CD4-positive, alpha-beta T cell treated with Interleukin-4 for 4 hours (primary cell): ENCODE data around the gene PDCD4.

ENCODE experiments used
- DNase-seq: peaks from one replicate; pipeline ENCODE4 v3.0.0-alpha.2; 2020

PDCD4 gene

GRCh38 chr10:110843031-110843430 is 28.7 kb upstream of the PDCD4 start:
- DNase-seq: peak; percentile 68

DNA sequence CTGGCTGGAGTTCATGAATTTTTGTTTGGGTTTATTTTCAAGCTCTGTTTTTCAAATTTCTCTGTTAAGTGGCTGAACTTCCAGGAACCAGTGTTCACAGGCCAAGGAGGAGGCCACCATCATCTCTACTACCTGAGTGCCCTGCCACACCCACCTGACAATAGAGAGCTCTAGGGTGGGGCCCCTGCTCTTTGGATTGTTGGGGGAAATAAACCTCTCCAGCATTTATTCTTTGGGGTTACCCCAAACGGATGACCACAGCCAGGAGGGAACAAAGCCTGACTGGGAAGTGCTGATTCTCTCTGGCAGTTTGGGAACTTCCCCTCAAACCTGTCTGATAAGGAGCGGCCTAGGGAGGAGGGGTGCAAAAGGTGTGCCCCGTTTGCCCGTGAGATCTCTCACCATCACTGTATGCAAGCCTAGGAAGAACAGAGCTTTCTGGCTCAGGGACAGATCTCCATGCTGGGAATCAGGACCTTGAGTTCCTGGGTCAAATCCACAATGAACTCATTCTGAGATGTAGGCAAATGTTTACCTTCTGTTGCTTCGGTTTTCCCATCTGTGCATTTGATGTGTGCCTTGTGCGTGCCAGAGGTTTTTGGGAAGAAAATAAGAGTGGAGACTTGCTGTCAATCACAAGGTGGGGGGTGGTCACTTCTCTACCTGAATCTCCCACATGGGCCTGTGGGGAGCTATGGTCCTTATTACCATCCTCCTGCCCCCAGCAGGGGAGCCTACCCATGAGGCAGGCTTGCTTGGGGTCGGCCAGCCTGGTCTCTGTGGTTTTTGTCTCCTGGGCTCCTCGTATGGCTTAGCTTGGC is 27.7 kb upstream of the PDCD4 start:
- no peak for DNase-seq

- DNase-seq: no peak
These were observed 27.2 kb upstream of the PDCD4 start for GRCh38 chr10:110844617-110844881.

DNA sequence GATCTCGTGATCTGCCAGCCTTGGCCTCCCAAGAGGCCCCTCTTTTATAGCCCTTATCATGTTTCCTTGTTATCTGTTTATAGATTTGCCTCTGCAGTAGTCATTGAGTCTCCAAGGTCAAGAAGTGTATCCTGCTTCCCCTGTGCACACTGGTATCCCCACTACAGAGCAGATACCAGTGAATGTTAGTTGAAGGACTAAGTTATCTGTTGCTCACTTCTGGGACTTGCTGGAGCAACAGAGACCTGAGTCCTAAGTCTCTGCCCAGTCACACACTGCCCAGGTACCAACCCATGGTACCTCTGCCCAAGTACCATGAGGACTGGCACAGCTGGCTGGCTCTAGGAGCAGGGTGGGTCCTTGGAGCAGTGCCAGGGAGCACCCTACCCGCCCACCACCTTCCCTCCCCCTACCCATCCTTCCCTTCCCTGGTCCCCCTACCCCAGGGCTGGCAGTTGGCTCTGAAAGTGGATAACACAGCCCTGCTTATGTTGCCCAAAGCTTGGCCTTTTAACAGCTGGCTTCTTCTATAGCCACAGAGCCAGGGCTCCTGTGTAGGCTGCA is 26.5 kb upstream of the PDCD4 start:
- no peak for DNase-seq

GRCh38 chr10:110845756-110846620 is 25.7 kb upstream of the PDCD4 start:
- DNase-seq: no peak

DNA sequence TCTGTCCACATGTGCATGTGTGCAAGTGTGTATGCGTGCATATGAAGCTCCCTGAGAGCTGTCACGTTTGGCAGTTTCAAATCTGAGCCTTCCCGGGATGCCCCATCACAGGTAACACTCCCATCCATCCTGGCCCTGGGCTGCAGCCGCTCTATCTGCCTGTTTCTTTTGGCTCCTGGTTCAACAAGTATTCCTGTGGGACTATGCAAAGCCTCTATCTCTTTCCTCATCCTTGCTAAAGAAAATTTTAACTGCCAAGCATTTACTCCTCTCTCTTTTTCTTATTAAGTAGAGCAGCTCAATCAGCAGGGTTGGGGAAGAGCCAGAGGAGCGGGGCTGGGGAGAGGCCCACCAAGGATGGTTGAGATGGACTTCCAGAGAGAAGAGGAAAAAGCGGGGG is 24.4 kb upstream of the PDCD4 start:
- DNase-seq: no peak

DNA sequence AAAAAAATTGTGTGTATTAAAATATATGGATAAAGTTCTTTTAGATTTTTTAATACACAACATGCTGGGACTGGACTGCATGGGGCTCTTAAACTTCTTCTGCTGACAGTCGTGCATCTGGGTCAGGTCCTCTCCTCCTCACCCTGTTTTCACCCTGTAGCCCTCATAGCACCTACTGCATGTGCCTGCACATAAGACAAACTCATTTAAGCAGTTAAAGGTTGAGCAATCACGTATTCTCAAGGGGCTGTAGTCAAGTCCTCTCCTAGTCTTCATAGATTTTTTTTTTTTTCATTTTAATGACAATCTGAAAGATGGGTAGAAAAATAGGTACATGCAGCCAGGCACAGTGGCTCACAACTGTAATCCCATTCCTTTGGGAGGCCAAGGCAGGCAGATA is 23.6 kb upstream of the PDCD4 start:
- no peak for DNase-seq

DNA sequence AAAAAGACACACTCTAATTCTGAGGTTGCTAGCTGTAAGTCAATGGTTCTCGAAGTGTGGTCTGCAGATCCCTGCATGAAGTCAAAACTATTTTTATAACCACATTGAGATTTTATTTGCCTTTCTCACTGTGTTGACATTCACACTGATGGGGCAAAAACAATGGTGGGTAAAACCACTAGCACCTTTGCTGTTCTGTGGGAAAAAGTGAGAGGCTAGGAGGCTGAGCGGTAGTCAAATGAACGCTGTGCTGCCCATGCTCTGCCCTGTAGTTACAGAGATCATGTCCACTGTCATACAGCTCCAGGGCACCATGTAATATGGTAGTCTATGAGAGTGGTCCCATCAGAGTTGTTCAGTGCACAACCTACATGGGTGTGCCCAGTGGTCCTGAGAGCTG is 21.6 kb upstream of the PDCD4 start:
- peak; percentile 62 for DNase-seq

- DNase-seq: no peak
These were observed 20.6 kb upstream of the PDCD4 start for GRCh38 chr10:110851020-110851612.

DNA sequence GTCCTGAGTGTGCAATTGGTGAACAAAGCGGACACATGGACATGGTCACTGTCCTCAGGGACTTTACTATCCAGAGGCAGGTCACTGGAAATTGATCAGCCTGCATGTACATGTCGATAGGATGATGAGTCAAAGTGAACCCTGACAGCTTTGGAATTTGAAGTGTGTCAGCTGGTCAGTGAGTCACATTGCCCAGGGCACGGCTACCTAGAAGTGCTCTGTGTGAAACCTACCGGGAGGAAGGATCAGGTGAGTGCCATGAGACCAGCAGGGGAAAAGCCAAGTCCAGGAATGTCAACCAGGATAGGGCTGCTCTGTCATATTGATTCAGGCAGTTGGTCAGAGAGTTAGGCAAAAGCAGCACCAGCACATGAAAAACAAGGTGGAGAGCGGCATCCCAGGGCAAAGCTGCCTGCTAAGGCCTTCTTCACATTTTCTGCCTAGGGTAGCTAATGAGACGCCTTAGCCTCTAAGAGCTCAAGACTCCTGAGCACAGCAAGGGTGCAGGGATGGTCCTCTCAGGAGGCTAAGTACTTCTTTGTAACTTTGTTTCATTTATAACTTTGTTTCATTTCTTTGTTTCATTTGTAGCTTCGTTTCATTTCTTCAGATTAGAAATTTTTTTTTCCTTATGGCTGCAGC is 19.4 kb upstream of the PDCD4 start:
- peak; percentile 34 for DNase-seq

DNA sequence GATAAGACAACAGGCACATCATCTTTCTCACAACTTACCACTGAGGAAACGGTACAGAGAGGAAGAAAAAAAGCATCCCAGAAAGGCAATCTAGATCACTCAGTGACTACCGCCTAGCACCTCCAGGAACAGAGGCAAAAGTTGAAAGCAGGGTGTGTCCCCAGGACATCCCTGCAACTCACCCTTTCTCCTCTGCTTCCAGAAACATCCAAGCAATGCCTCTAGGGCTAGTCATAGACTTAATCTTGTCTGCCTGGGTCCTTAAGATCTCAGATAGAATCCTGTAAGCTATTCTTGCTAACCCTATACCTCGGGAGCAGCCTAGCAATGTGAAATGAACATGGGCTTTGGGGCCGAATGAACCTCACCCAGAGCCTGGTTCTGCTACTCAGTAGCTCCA is 18.8 kb upstream of the PDCD4 start:
- DNase-seq: no peak

- DNase-seq: no peak
These were observed 17.7 kb upstream of the PDCD4 start for GRCh38 chr10:110853921-110854605.

DNA sequence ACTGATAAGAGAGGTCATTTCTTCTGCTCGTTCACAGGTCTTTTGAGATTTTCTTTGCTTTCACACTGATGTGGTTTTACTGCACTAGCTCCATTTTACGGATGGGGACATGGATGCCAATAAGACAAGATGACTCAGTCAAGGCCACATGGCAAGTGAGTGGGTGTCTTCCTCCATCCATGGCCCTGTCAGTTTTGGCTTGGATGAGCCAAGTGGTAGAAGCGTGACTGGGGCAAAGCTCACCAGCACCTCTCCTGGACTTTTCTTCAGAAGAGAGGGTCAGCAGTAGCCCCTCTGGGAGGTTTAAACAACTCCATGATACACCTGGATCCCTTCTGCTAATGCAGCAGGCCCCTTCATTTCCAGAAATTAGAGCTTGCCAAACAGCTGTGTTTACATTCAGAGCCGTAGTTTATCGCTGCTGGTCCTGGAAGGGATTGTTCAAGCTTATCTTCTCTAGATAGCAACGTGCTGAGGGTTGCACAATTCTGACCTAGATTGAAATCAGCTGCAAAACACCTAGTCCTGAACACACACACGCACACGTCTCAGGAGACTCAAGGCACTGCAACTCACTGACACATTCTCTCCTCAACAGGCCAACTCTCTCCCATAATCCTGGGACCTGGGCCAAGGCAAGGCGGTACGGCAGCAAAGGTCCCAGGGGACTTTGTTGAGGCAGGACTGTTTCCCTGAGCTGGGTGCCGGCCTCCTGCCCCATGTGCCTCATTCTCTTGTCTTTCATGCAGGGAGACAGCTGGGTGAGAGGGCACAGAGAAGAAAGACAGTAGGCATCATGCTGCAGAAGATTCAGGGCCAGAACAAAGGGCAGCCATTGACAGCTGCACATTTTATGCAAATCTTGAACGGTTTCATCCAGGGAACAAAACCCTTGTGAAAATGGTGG is 14.2 kb upstream of the PDCD4 start:
- peak; percentile 53 for DNase-seq

- no peak for DNase-seq
These were observed 13.3 kb upstream of the PDCD4 start for GRCh38 chr10:110858297-110858934.

DNA sequence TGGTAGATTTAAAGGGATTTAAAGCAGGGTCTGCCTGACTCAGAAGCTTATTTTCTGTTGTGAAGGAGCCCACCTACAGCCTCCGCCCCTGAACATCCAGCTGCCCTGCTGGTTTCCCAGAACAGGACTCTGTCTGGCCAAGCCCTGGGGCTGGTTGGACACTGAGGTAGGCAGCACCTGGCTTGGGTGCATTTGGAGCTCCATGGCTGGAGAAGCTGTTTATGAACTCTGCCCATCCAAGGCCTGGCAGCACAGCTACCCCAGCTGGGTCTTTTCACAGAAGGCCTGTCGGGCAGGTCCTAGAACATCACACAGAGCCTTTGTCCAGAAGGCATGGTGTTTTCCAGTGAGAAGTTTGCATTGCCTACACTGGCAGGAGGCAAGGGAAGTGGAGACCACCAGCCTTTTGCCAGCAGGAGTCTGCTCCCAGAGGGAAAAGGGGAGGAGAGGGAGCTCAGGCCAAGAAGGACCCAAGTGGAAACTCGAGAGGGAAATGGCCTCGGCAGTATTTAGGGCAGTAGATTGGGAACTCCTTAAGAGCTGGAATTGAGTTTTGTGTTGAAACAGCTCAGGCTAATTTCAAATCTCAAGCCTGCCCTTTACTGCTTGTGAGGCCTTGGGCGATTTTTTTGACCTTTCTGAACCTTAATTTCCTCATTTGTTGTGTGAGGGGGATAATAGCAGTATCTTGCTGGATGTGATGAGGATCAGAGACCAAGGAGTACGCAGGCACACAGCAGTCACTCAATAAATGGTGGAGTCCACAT is 12.3 kb upstream of the PDCD4 start:
- no peak for DNase-seq

DNA sequence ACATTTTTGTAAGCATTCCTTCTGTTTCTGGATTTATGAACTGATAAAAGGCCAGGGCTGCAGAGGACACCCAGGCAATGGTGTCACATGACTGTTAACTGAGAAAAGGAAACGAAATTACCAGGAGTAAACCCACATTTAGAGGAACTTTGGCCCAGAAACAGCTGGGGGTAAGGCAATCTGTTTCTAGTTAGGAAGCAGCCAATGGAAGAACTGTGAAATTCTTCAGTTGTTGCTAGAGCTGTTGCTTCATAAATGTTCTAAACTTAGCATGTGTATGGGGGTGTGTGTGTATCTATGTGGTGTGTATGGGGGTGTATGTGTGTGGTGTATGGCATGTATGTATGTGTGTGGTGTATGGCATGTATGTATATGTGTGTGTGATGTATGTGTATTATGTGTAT is 11.8 kb upstream of the PDCD4 start:
- DNase-seq: no peak

DNA sequence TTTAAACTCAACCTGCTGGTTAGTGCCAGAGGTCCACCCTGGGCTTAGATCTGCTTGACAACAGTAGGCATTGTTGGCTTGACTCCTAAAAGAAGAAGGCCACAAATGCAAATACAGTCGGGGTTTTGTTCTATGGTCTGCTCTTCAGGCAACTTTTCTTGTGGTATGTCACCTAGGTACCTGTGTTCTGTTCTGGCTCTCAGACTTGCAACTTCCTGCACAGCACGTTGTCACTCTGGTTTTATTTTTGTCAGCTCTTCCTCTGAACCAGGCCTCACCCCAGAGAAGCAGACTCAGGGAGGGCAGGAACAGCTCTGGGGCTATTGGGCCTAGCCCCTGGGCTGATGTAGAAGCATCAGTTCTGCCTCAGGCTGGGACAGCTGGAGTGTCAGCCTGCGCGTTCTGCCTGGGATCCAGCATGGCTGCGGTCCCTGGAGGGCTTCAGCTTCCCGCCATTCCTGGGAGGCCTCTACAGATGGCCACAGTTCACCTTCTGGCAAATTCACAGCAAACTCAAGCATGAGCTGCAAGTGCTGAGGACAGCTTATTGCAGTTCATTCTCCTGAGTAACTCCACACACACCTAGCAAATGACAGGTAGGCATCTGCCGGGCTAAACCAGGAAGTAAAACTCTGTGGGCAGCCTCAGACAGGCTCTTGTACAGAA is 11.0 kb upstream of the PDCD4 start:
- peak; percentile 87 for DNase-seq

- no peak for DNase-seq
These were observed 10.3 kb upstream of the PDCD4 start for GRCh38 chr10:110861476-110861875.

DNA sequence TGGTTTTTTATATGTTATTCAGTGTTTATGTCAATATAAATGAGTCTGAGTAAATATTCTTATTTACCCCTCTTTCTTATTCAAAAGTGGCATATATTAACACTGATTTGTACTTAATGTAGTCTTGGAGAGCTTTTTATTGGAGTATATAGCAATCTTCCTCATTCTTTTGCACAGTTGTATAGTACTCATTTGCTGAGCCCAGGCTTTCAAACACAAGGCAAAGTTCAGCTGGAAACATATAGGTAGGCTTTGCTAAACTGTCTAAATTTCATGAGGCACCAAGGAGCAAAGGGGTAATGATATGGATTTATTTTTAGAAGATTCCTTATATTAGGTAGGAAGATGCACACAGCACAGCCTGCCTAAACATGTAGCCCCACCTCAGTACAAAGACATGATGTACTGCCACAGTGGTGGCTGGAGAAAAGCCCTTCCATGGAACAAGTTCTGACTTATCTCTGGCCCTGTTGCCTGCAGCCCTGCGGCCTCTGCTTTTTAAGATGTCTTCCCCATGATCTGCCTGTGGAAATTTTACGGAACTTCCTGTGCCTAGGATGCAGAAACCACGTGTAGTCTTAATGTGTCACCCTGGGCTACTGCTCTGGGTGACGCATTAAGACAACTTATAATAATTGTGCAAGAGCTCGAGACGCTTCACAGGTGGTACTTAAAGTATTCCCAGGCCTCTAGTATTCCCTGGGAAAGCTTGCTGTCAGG is 9.6 kb upstream of the PDCD4 start:
- DNase-seq: no peak
